ENCODE measurements around the gene ATP4A.

ATP4A gene

GRCh38 chr19:35565016-35565856, 1.8 kb upstream of the ATP4A start:
- no peak for DNase-seq

- no peak for DNase-seq
Measured at GRCh38 chr19:35562776-35563175, 682 bp downstream of the ATP4A start.

GRCh38 chr19:35562336-35562735, 1.1 kb downstream of the ATP4A start:
- DNase-seq = no peak

GRCh38 chr19:35561436-35561835, 2.0 kb downstream of the ATP4A start:
- no peak for DNase-seq

- no peak for DNase-seq
Measured at GRCh38 chr19:35560677-35561076, 2.8 kb downstream of the ATP4A start.

- no peak for DNase-seq
Measured at GRCh38 chr19:35560271-35560670, 3.2 kb downstream of the ATP4A start.

GRCh38 chr19:35559781-35560180, 3.7 kb downstream of the ATP4A start:
- DNase-seq = no peak

- no peak for DNase-seq
Measured at GRCh38 chr19:35559281-35559659, 4.2 kb downstream of the ATP4A start.

GRCh38 chr19:35558400-35559280, 4.8 kb downstream of the ATP4A start:
- no peak for DNase-seq

- peak; percentile 49 for DNase-seq
Measured at GRCh38 chr19:35557539-35558399, 5.7 kb downstream of the ATP4A start.

- no peak for DNase-seq
Measured at GRCh38 chr19:35556846-35557538, 6.5 kb downstream of the ATP4A start.

GRCh38 chr19:35556025-35556590, 7.3 kb downstream of the ATP4A start:
- DNase-seq = no peak

GRCh38 chr19:35555301-35556005, 8.0 kb downstream of the ATP4A start:
- DNase-seq = no peak

GRCh38 chr19:35554076-35554475, 9.4 kb downstream of the ATP4A start:
- no peak for DNase-seq

- DNase-seq = no peak
Measured at GRCh38 chr19:35553385-35554000, 10.0 kb downstream of the ATP4A start.

- no peak for DNase-seq
Measured at GRCh38 chr19:35552534-35553384, 10.7 kb downstream of the ATP4A start.

GRCh38 chr19:35551091-35551810, 12.2 kb downstream of the ATP4A start:
- no peak for DNase-seq

GRCh38 chr19:35549879-35550523, 13.5 kb downstream of the ATP4A start:
- DNase-seq = no peak
